ENCODE measurements around the gene TWIST2. TPM values are rescaled to one million over a fixed set of nuclear protein-coding genes. Genes with fewer than 3 reads are reported as not detected.

The TWIST2 gene
- polyA plus RNA-seq, 1 of the 3 experiments (the other 2 are of a cell fraction) = 19.5 TPM

DNA sequence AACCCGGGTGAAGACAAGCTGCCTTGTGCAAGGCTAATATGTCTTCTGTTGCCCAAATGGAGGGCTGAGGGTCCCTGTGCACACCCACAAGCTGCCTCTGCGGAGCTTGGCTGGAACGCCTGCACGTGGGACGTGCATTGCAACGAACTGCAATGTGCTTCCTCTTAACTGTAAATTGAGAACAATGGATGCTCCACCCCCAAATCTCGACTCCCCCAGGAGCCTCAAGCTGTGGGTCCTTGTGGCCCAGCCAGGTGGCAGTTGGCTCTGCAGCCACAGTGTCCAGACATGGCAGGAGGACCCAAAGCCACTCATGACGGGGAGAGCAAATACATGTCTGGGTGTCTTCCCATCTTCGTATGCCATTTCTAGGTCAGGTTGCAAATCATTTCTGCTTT, 90.1 kb downstream of the TWIST2 start:
- no peaks in the 10 kb centered on the region for H3K79me2 ChIP-seq (ENCODE audit: insufficient read depth)
- no peak for DNase-seq
- H3K9me2 ChIP-seq = no peaks in the 10 kb centered on the region
- H3K4me2 ChIP-seq = no peak overlapping the region
- H3F3A ChIP-seq (replicated peaks; ENCODE audit: insufficient read depth) = no peaks in the 10 kb centered on the region
- no peak overlapping the region for H3K4me3 ChIP-seq (ENCODE audit: low read depth in 2 of 2, low read length in 1 of 2)
- H3K9ac ChIP-seq = no peak overlapping the region
- H3K4me1 ChIP-seq (ENCODE audit: control insufficient read depth in 1 of 2, insufficient read depth in 2 of 2, low read depth in 1 of 2, low read length in 1 of 2) = no peaks in the 10 kb centered on the region; a peak in 1 of 4 replicates
- 84% methylated on average over 3 of the region's 9 CpGs for WGBS (ENCODE audit: low lambda C conversion rate)
- CTCF ChIA-PET = interaction anchor here (1.1 kb wide), 1 partner anchor 16 kb away, joined by 3 read pairs; no protein-coding TSS in a partner anchor
- no peak overlapping the region for H2AFZ ChIP-seq (ENCODE audit: low read depth)
- TF ChIP-seq MEF2A (IDR thresholded peaks at IDR 0.05; ENCODE audit: borderline replicate concordance, low read depth) (no peak), JUND (IDR thresholded peaks at IDR 0.05) (no peak), ELF1 (IDR thresholded peaks at IDR 0.05) (no peak), POLR2AphosphoS5 (IDR thresholded peaks at IDR 0.05; ENCODE audit: low read depth, low read length) (no peak), CTCF (IDR thresholded peaks at IDR 0.05) (no peak), FOXJ3 (CRISPR knock-in tag; IDR thresholded peaks at IDR 0.05) (no peak)
- TF ChIP-seq, protein P1, sequence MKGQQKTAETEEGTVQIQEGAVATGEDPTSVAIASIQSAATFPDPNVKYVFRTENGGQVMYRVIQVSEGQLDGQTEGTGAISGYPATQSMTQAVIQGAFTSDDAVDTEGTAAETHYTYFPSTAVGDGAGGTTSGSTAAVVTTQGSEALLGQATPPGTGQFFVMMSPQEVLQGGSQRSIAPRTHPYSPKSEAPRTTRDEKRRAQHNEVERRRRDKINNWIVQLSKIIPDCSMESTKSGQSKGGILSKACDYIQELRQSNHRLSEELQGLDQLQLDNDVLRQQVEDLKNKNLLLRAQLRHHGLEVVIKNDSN (IDR thresholded peaks at IDR 0.05; ENCODE audit: borderline replicate concordance, low read depth) = no peak
- TF ChIP-seq, protein P2, sequence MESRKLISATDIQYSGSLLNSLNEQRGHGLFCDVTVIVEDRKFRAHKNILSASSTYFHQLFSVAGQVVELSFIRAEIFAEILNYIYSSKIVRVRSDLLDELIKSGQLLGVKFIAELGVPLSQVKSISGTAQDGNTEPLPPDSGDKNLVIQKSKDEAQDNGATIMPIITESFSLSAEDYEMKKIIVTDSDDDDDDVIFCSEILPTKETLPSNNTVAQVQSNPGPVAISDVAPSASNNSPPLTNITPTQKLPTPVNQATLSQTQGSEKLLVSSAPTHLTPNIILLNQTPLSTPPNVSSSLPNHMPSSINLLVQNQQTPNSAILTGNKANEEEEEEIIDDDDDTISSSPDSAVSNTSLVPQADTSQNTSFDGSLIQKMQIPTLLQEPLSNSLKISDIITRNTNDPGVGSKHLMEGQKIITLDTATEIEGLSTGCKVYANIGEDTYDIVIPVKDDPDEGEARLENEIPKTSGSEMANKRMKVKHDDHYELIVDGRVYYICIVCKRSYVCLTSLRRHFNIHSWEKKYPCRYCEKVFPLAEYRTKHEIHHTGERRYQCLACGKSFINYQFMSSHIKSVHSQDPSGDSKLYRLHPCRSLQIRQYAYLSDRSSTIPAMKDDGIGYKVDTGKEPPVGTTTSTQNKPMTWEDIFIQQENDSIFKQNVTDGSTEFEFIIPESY (IDR thresholded peaks at IDR 0.05; ENCODE audit: borderline replicate concordance, low read depth) = no peak
- H3K9me3 ChIP-seq = no peaks in the 10 kb centered on the region
- no peaks in the 10 kb centered on the region for H3K27me3 ChIP-seq (ENCODE audit: insufficient read depth)
- H3K27ac ChIP-seq (ENCODE audit: low read depth in 2 of 2, low read length in 1 of 2) = no peak overlapping the region
- H3K36me3 ChIP-seq (replicated peaks in 1 of 2; ENCODE audit: control insufficient read depth in 1 of 2, insufficient read depth in 2 of 2, low read length in 1 of 2) = no peaks in the 10 kb centered on the region
- no peaks in the 10 kb centered on the region for H4K20me1 ChIP-seq (ENCODE audit: insufficient read depth)
- POLR2A ChIA-PET = no interaction called here

DNA sequence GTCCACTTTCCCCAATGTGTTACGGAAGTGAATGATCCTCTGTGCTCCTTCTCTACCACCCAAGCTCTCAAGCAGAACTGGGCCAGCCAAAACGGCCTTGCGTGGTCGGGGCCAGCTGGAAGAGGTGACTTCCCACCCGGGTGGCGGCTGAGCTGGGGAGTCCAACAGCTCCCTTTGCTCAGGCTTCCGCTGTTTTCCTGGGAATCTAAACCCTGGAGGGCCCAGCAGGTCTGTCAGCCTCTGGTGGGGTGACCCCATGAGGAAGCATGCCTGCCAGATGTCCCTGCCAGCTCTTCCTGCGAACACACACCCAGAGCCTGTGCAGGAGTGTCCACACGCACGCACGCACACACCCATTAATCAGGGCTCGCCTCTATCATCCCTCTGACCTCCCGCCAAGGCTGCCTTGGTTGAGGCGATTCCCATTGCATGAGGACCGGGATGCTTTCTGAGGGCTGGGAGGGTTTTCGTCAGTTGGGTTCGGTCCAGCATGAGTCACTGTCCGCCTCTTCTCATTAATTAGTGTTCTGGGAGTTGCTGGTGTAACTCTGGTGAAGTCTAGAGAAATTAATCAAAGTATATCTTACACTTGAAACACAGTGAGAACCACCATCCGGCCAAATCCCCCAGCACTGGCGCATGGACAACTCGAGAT, 90.6 kb downstream of the TWIST2 start:
- no peaks in the 10 kb centered on the region for H3K9me2 ChIP-seq
- CTCF ChIA-PET = interaction anchor here (1.1 kb wide), 1 partner anchor 15 kb away, joined by 3 read pairs; no protein-coding TSS in a partner anchor
- no peaks in the 10 kb centered on the region for H3K27me3 ChIP-seq (ENCODE audit: insufficient read depth)
- no peak overlapping the region for H3K4me2 ChIP-seq
- no peak overlapping the region for H3K4me3 ChIP-seq (ENCODE audit: low read depth in 2 of 2, low read length in 1 of 2)
- no peaks in the 10 kb centered on the region for H3K79me2 ChIP-seq (ENCODE audit: insufficient read depth)
- H3F3A ChIP-seq (replicated peaks; ENCODE audit: insufficient read depth) = no peaks in the 10 kb centered on the region
- POLR2A ChIA-PET = no interaction called here
- H3K4me1 ChIP-seq (ENCODE audit: control insufficient read depth in 1 of 2, insufficient read depth in 2 of 2, low read depth in 1 of 2, low read length in 1 of 2) = no peaks in the 10 kb centered on the region; a peak in 1 of 4 replicates
- no peak for DNase-seq
- H3K27ac ChIP-seq (ENCODE audit: low read depth in 2 of 2, low read length in 1 of 2) = no peak overlapping the region
- 64% methylated on average over 17 of the region's 21 CpGs for WGBS (ENCODE audit: low lambda C conversion rate)
- no peaks in the 10 kb centered on the region for H4K20me1 ChIP-seq (ENCODE audit: insufficient read depth)
- H2AFZ ChIP-seq (ENCODE audit: low read depth) = no peak overlapping the region
- H3K9me3 ChIP-seq = no peaks in the 10 kb centered on the region
- no peaks in the 10 kb centered on the region for H3K36me3 ChIP-seq (replicated peaks in 1 of 2; ENCODE audit: control insufficient read depth in 1 of 2, insufficient read depth in 2 of 2, low read length in 1 of 2)
- no peak for TF ChIP-seq RFX5 (IDR thresholded peaks at IDR 0.05; ENCODE audit: low read length)
- TF ChIP-seq, protein P1 (IDR thresholded peaks at IDR 0.05; ENCODE audit: borderline replicate concordance, low read depth) = no peak
- H3K9ac ChIP-seq = no peak overlapping the region
